ENCODE measurements around the gene MAB21L3.

- TF ChIP-seq CTCF (IDR thresholded peaks at IDR 0.05; ENCODE audit: insufficient read depth, low read depth, low read length): no peak
- no peak for TF ChIP-seq EZH2 (IDR thresholded peaks at IDR 0.05; ENCODE audit: insufficient read depth, low read length)
These were observed 18.3 kb upstream of the MAB21L3 start for GRCh38 chr1:116092752-116093489.
